ENCODE results near the gene RNF114. TPM values are rescaled to one million over a fixed set of nuclear protein-coding genes. Genes with fewer than 3 reads are reported as not detected.

Gene RNF114
- polyA plus RNA-seq, 1 donor from 2014 or later: 109 TPM

DNA sequence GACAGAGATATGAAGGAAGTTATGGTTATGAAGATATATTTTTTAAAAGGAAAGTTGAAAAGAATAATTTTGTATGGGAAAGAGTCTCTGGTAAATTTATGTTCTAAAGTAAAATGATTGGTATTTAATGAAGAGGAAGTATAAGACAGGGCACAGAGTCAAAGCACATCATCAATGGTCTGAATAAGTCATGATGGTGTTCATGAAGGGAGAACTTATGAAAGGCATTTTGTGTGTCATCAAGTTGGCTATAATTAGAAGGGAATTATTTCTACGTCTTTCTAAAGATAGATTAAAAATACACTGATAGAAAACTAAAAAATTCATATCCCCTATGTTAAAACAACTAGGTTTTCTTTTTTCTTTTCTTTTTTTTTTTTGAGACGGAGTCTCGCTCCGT lies 25.2 kb downstream of the RNF114 start:
- no peak overlapping the region for H2AFZ ChIP-seq (ENCODE audit: low read depth, low read length)
- no peak for TF ChIP-seq EP300 (conservative IDR thresholded peaks at IDR 0.05; ENCODE audit: poor library complexity, severe bottlenecking)
- TF ChIP-seq, protein P1, sequence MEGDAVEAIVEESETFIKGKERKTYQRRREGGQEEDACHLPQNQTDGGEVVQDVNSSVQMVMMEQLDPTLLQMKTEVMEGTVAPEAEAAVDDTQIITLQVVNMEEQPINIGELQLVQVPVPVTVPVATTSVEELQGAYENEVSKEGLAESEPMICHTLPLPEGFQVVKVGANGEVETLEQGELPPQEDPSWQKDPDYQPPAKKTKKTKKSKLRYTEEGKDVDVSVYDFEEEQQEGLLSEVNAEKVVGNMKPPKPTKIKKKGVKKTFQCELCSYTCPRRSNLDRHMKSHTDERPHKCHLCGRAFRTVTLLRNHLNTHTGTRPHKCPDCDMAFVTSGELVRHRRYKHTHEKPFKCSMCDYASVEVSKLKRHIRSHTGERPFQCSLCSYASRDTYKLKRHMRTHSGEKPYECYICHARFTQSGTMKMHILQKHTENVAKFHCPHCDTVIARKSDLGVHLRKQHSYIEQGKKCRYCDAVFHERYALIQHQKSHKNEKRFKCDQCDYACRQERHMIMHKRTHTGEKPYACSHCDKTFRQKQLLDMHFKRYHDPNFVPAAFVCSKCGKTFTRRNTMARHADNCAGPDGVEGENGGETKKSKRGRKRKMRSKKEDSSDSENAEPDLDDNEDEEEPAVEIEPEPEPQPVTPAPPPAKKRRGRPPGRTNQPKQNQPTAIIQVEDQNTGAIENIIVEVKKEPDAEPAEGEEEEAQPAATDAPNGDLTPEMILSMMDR (IDR thresholded peaks at IDR 0.05; ENCODE audit: poor library complexity, severe bottlenecking): no peak
- TF ChIP-seq SMC3 (conservative IDR thresholded peaks at IDR 0.05; ENCODE audit: poor library complexity): no peak
- no peak for TF ChIP-seq TAF1 (IDR thresholded peaks at IDR 0.05; ENCODE audit: low read depth)
- no peak for TF ChIP-seq EZH2 (IDR thresholded peaks at IDR 0.05; ENCODE audit: borderline replicate concordance, insufficient read depth, low read length, poor library complexity, severe bottlenecking)
- no peak for TF ChIP-seq MXI1 (conservative IDR thresholded peaks at IDR 0.05; ENCODE audit: poor library complexity, severe bottlenecking)
- TF ChIP-seq REST (IDR thresholded peaks at IDR 0.05; ENCODE audit: borderline replicate concordance): no peak
- TF ChIP-seq RAD21 (conservative IDR thresholded peaks at IDR 0.05): no peak
- H3K9me2 ChIP-seq (ENCODE audit: insufficient read depth, low read length): no peaks in the 10 kb centered on the region
- H3K9ac ChIP-seq (ENCODE audit: low read length): no peak overlapping the region
- H3K79me2 ChIP-seq (replicated peaks; ENCODE audit: insufficient read depth, low read length): no peaks in the 10 kb centered on the region
- no peaks in the 10 kb centered on the region for H4K20me1 ChIP-seq (ENCODE audit: insufficient read depth)
- H3K27ac ChIP-seq (ENCODE audit: low read length): no peak overlapping the region
- no peaks in the 10 kb centered on the region for H3F3A ChIP-seq (ENCODE audit: insufficient read depth, low read length, poor library complexity, severe bottlenecking)
- H3K27me3 ChIP-seq (ENCODE audit: insufficient read depth, low read depth, low read length): no peaks in the 10 kb centered on the region
- H3K4me2 ChIP-seq (ENCODE audit: low read length): no peak overlapping the region
- H3K9me3 ChIP-seq (ENCODE audit: low read length): no peaks in the 10 kb centered on the region
- H3K4me3 ChIP-seq (ENCODE audit: low read length): no peak overlapping the region
- peaks cover 5% of the 10 kb centered on the region for H3K36me3 ChIP-seq (ENCODE audit: insufficient read depth, low read length)

GRCh38 chr20:49964964-49965780 lies 29.0 kb downstream of the RNF114 start:
- H3K9ac ChIP-seq (ENCODE audit: low read length): no peak overlapping the region
- H3K9me3 ChIP-seq (ENCODE audit: low read length): no peaks in the 10 kb centered on the region
- no peak overlapping the region for H3K27ac ChIP-seq (ENCODE audit: low read length)
- no peak overlapping the region for H3K4me3 ChIP-seq (ENCODE audit: low read length)
- H3K79me2 ChIP-seq (replicated peaks; ENCODE audit: insufficient read depth, low read length): no peaks in the 10 kb centered on the region
- no peaks in the 10 kb centered on the region for H3F3A ChIP-seq (ENCODE audit: insufficient read depth, low read length, poor library complexity, severe bottlenecking)
- H3K9me2 ChIP-seq (ENCODE audit: insufficient read depth, low read length): no peaks in the 10 kb centered on the region
- H3K4me2 ChIP-seq (ENCODE audit: low read length): no peak overlapping the region
- no peaks in the 10 kb centered on the region for H3K27me3 ChIP-seq (ENCODE audit: insufficient read depth, low read depth, low read length)
- no peak overlapping the region for H2AFZ ChIP-seq (ENCODE audit: low read depth, low read length)
- no peaks in the 10 kb centered on the region for H4K20me1 ChIP-seq (ENCODE audit: insufficient read depth)
- TF ChIP-seq SMC3 (conservative IDR thresholded peaks at IDR 0.05; ENCODE audit: poor library complexity) (no peak), POLR2AphosphoS5 (IDR thresholded peaks at IDR 0.05) (no peak), EP300 (conservative IDR thresholded peaks at IDR 0.05; ENCODE audit: poor library complexity, severe bottlenecking) (no peak), MXI1 (conservative IDR thresholded peaks at IDR 0.05; ENCODE audit: poor library complexity, severe bottlenecking) (no peak), RAD21 (conservative IDR thresholded peaks at IDR 0.05) (no peak), TAF1 (IDR thresholded peaks at IDR 0.05; ENCODE audit: low read depth) (no peak)
- TF ChIP-seq, protein P1 (IDR thresholded peaks at IDR 0.05; ENCODE audit: poor library complexity, severe bottlenecking): peak; percentile 15
- H3K36me3 ChIP-seq (ENCODE audit: insufficient read depth, low read length): no peaks in the 10 kb centered on the region
